Activated naive CD4-positive, alpha-beta T cell treated with Interleukin-2 at 50 U/mL for 16 hours (primary cell): ENCODE measurements around the gene HOTAIR.

Experiments used
- DNase-seq: peaks from one replicate; pipeline ENCODE4 v3.0.0-alpha.2; 2020

HOTAIR gene

GRCh38 chr12:54010972-54011664 lies 36.4 kb upstream of the HOTAIR start:
- no peak for DNase-seq

DNA sequence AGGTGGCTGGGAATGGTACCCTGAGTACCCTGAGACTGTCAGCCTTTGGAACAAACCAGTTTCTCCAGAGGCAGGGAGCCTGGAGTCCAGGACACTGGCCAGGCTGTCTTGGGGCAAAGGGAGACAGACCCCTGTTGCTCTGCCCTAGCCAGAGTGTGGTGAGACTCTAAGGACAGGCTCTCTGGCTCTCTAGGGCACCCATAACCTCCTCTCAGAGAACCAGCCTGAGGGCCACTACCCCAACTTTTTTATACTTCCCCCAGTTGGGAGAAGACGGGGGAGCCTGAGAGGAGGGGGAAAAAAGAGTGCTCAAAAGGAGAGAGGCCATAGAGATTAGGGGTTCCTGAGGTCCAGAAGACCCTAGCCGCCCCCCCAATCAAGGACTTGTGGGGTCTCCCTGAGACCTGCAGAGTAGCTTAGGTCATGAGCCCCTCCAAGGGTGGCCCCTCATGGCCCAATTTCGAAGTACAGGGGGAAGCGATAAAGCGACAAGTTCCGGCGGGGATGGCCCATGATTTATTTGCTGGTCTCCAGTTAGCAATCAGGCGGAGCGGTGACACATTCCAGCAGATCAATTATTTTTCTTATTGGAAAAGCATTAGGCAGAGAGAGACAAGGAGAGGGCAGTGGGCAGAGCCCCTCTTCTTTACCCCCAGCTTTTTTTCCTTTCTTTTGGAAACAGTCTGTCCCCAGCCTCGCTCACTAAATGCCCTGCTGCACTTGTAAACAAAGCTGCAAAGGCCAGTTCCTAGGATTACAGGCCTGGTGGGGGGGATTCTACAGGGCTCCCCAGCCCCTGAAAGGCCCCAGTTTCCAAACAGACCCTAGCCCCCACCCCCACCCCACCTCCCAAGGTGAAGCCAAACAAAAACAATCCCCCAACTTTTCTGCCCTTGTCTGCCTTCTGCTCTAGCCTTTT lies 35.6 kb upstream of the HOTAIR start:
- DNase-seq: no peak

- peak; percentile 38 for DNase-seq
Measured at GRCh38 chr12:54009171-54010052, 34.7 kb upstream of the HOTAIR start.

DNA sequence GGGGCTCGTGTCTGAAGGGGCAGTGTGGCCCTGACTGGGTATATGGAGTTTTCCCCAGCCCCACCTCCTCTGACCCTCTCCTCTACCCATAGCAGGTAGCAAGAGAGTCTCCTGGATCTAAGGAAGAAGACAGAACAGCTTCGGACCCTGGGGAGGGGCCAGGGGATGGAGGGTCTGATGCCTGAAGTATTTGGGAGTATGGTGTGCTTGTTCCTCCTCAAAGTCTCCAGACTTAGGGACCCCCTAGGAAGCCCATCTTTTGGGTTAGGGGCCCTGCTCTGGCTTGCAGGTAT lies 33.5 kb upstream of the HOTAIR start:
- DNase-seq: no peak

DNA sequence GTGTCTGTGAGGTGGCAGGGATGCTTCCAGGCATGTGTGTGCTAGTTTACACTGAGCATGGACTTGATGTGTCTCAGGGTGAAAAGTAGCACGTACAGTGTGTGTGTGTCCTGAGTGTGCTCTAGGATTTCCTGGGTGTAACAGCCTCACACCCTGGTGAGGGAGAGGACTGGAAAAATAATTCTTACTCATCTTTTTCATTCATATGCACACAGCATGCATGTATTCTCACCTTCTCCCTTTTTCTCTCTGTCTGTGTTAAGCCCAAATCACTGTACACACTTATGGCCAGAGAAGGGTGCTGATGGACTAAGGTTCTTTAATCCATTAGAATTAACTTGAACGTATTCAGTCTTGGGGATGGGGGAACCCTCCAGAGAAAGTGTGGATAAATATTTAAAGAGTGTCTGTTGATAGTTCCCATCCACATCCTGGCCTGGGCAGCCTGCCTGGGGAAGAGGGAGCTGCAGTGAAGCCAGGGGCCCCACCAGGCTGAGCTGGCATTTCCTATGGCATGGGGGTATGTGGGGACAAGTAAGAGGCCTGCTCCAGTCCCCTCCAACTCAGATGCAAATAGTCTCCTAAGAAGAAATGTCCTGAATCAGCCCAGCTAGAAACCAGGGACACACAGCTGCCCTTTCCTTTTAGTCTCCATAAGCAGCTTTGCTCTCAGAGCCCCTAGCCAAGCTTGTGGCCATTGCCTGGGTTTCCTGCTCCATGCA lies 32.9 kb upstream of the HOTAIR start:
- no peak for DNase-seq

- DNase-seq: no peak
Measured at GRCh38 chr12:54006559-54007220, 31.9 kb upstream of the HOTAIR start.

- DNase-seq: peak; percentile 86
Measured at GRCh38 chr12:54005853-54006558, 31.3 kb upstream of the HOTAIR start.

- no peak for DNase-seq
Measured at GRCh38 chr12:54005531-54005852, 30.7 kb upstream of the HOTAIR start.

DNA sequence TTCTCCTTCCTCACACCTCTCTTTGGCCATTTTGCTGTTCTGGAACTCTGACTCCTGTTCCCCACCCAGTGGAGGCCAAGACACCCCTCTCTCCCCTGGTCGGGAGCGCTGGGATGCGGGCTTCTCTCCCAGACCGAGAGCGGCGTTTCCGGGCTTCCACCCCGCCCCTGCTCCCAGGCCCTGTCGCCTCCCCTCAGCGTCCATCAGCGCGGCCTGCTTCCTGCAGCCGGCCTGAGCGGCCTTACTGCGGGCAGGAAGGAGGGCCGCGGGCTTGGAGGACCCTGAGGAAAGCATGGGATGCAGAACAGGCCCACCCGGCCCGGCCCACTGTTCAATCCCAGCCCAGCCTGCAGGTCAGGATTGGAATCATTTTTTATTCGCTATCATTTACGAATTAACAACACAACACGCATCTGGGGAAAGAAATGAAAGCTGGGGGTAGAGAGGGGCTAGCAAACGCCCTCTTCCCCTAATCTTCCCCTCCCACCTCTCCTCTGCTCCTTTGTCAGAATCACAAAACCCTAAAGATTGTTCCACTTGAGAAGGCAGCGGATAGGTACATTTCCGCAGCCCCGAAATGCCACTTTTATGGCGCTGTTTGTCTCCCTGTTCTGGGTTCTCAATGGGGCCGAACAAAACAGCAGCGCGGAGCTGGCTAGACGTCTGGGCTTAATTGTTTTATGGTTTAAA lies 30.2 kb upstream of the HOTAIR start:
- no peak for DNase-seq

- DNase-seq: no peak
Measured at GRCh38 chr12:54004063-54004840, 29.5 kb upstream of the HOTAIR start.

- no peak for DNase-seq
Measured at GRCh38 chr12:54003625-54004024, 28.9 kb upstream of the HOTAIR start.

DNA sequence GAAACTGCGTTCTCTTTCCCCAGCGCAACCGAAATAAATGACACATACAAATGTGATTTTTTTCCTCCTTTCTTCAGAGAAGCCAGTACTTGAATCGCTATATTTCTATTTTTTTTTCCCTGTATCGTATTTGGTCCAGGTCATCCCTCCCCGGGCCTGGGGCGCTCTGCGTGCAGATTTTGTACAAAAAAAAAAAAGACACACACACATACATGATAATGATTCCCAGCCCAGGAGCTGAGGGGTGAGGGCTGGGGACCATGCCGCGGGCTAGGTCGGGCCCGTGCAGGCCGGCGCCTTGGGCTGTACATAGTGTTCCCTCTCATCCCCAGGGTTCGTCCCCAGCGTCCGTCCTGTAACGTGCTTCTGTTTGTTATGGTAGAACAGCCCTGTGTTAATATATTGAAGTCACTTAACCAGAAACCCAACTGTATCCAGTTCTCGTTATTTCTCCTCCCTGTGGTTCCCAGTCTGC lies 28.2 kb upstream of the HOTAIR start:
- DNase-seq: no peak

- no peak for DNase-seq
Measured at GRCh38 chr12:54002278-54002914, 27.6 kb upstream of the HOTAIR start.

DNA sequence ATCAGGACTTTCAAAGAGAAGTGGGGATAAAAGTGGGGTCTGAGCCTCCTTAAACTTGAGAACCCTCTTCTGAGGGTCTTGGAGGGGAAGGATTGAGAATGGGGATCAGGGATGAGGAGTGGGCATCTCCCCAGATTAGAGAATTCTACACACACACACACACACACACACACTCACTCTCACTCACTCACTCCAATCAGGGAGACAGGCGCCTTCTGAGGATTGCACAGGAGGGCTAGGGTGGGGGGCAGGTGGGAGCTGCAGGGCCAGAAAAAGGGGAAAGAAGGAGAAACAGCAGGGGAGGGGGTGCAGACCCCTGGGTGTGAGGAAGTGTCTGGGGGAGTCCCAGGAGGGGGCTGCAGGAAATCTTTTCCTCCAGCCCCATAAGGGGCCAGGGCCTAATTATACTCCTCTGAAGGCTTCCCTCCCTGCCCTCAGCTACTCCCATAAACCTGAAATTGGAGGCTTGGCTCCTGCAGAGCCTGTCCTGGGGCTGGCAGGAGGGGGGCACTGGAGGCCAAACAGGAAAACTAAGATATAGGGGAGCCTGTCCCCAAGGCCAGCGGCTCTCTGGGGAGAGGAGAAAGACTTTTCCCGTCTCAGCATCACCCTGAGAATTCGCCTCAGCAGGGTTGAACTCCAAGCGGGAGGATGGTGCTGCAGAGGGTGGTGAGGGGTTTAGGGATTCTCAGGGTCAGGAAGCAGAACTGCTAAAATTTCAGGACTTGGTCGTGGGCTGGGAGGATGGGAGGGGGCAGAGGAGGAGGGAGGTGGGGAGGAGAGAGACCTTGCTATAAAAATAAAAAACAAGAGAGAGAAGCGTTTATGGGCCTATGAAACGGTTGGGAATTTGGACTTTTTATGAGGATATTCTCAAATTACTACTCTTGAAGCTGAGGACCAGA lies 26.8 kb upstream of the HOTAIR start:
- DNase-seq: no peak

DNA sequence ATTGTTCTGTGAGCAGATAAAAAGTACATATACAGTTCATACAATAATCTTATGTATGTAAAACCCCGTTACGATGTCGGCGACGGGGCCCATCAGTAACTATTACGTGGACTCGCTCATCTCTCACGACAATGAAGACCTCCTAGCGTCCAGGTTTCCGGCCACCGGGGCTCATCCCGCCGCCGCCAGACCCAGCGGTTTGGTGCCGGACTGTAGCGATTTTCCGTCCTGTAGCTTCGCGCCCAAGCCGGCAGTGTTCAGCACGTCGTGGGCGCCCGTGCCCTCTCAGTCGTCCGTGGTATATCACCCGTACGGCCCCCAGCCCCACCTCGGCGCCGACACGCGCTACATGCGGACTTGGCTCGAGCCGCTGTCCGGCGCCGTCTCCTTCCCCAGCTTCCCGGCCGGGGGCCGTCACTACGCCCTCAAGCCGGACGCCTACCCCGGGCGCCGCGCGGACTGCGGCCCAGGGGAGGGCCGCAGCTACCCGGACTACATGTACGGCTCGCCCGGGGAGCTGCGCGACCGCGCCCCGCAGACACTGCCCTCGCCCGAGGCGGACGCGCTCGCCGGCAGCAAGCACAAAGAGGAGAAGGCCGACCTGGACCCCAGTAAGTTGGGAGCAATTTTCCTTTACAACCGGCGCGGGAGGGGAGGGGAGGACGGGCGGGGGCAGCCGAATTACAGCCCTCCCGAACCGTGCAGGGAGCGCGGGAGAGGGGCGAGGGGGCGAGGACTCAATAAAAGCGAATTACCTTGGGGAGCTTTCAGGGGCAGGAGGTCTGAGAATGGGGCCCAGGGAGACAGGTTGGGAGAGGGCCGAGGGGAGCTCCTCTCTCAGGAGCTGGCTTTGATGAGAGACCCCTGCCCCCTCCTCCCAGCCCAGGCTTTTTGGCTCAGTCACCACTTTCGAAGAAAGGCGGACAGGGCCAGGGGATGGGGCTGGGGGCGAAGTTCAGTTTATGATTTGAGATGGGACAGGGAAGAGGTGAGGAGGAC lies 25.7 kb upstream of the HOTAIR start, which contains the start of gene HOXC9:
HOXC9 (plus strand) TSS at position 46 of the 999 bp plus-strand sequence; CDS start at position 74, 28 bp downstream.
- no peak for DNase-seq

DNA sequence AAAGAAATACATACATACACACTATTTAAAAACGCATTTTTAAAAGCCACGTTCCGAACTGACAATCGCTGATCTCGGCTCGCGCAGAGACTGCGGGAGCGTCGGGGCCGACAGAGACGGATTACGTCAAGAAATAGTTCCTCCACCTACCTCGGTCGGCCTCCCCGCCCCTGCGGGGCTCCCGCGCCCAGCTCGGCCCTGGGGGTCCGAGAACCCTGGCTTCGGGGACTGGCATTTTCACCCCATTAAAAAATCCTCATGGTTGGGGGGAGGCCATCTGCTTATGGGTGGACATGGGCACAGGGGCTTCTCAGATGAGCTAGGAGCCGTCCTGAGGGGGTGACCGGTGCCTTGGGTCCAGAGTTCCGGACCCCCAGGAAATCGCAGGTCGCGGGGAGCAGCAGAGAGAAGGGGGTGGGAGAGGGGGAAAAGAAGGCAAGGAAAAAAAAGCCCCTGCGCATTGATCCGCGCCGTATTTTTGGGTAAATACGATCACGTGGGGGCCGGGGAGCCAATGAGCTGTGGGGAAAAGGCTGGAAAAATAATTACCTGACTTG lies 24.9 kb upstream of the HOTAIR start:
- DNase-seq: no peak

GRCh38 chr12:53998900-53999236 lies 24.1 kb upstream of the HOTAIR start:
- no peak for DNase-seq
